H1 (cell line): Measurements from ENCODE around the gene EDC3.

ENCODE experiments used
- CEBPB ChIP-seq: IDR thresholded peaks from 2 replicates; pipeline ENCODE4 v1.6.1; 2012; ENCODE audit warnings: low read depth, low read length
- NANOG ChIP-seq: IDR thresholded peaks from 2 replicates; pipeline ENCODE4 v1.6.1; 2011; ENCODE audit warnings: low read length, low read depth, mild to moderate bottlenecking, inconsistent platforms; ENCODE audit not compliant: insufficient read depth, poor library complexity, severe bottlenecking
- PHF8 ChIP-seq: fragments of 200-600 bp; sonication (generic); conservative IDR thresholded peaks from 2 replicates; pipeline ENCODE4 v1.7.1; 2012; ENCODE audit warnings: low read depth, mild to moderate bottlenecking, inconsistent platforms, low read length, moderate library complexity
- POLR2A ChIP-seq, 2 experiments: IDR thresholded peaks; 1 replicate in 1 of 2; 2 replicates in 1 of 2; pipeline ENCODE4 v1.6.1; 2011; ENCODE audit warnings: low read depth in 2 of 2, low read length in 2 of 2, mild to moderate bottlenecking in 2 of 2; ENCODE audit errors: control extremely low read depth in 1 of 2
- POLR2AphosphoS5 ChIP-seq: IDR thresholded peaks from 2 replicates; pipeline ENCODE4 v1.6.1; 2011; ENCODE audit warnings: low read depth, low read length
- RXRA ChIP-seq: IDR thresholded peaks from 2 replicates; pipeline ENCODE4 v1.6.1; 2011; ENCODE audit warnings: low read depth, mild to moderate bottlenecking, low read length, moderate library complexity; ENCODE audit not compliant: insufficient read depth
- TCF12 ChIP-seq: IDR thresholded peaks from 2 replicates; pipeline ENCODE4 v1.6.1; 2011; ENCODE audit warnings: low read depth, mild to moderate bottlenecking, low read length
- TF ChIP-seq, protein P1 (sequence below), 3 experiments: IDR thresholded peaks; 1 replicate in 2 of 3; 2 replicates in 1 of 3; pipeline versions ENCODE4 v1.5.1 to v1.6.1; 2011; ENCODE audit warnings: low read length in 3 of 3, mild to moderate bottlenecking in 3 of 3, inconsistent platforms in 2 of 3, low read depth in 1 of 3, moderate library complexity in 1 of 3; ENCODE audit not compliant: insufficient read depth in 1 of 3; ENCODE audit errors: control extremely low read depth in 1 of 3

DNA sequence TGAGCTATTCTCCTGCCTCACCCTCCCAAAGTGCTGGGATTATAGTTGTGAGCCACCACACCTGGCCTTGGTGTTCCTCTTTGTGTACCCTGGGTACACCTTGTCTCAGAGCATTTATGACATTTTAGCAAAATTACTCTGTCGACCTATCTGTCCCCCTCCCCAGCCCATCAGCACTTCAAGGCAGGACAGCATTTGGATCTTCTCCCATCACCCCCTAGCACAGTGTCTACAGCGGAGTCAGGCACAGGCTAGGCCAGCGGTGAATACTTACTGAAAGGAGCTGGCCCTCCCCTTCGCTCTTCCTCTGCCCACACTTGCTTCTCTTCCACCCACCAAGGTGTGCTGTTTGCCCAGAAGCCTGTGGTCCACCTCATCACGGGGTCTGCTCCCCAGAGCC, 100.6 kb downstream of the EDC3 start:
- TF ChIP-seq POLR2AphosphoS5 = no peak
- TF ChIP-seq POLR2A (IDR thresholded peaks at IDR 0.05; ENCODE audit: control extremely low read depth in 1 of 2, low read depth in 2 of 2, low read length in 2 of 2) = no peak
- TF ChIP-seq RXRA = no peak
- TF ChIP-seq NANOG = no peak
- TF ChIP-seq TCF12 = no peak
- TF ChIP-seq CEBPB = no peak
- TF ChIP-seq, protein P1, sequence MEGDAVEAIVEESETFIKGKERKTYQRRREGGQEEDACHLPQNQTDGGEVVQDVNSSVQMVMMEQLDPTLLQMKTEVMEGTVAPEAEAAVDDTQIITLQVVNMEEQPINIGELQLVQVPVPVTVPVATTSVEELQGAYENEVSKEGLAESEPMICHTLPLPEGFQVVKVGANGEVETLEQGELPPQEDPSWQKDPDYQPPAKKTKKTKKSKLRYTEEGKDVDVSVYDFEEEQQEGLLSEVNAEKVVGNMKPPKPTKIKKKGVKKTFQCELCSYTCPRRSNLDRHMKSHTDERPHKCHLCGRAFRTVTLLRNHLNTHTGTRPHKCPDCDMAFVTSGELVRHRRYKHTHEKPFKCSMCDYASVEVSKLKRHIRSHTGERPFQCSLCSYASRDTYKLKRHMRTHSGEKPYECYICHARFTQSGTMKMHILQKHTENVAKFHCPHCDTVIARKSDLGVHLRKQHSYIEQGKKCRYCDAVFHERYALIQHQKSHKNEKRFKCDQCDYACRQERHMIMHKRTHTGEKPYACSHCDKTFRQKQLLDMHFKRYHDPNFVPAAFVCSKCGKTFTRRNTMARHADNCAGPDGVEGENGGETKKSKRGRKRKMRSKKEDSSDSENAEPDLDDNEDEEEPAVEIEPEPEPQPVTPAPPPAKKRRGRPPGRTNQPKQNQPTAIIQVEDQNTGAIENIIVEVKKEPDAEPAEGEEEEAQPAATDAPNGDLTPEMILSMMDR (IDR thresholded peaks at IDR 0.05; ENCODE audit: control extremely low read depth in 1 of 3, insufficient read depth in 1 of 3, low read depth in 1 of 3, low read length in 3 of 3) = no peak
- no peak for TF ChIP-seq PHF8
